Activated CD4-positive, alpha-beta T cell treated with anti-CD3 and anti-CD28 coated beads, Interleukin-2, amount 50 U/mL, for 24 hours (primary cell): ENCODE measurements around the gene PAX7.
"Not testable (repeated sequence)": the region's sequence is repeated elsewhere in the genome, so short reads cannot be mapped to it uniquely, and the experiment has no call there.

Experiments used
- DNase-seq, 2 donors: peaks; one replicate each; pipeline ENCODE4 v3.0.0-alpha.2; 2020; ENCODE audit warnings: low read depth in 1 of 2, low spot score in 1 of 2

The PAX7 gene

DNA sequence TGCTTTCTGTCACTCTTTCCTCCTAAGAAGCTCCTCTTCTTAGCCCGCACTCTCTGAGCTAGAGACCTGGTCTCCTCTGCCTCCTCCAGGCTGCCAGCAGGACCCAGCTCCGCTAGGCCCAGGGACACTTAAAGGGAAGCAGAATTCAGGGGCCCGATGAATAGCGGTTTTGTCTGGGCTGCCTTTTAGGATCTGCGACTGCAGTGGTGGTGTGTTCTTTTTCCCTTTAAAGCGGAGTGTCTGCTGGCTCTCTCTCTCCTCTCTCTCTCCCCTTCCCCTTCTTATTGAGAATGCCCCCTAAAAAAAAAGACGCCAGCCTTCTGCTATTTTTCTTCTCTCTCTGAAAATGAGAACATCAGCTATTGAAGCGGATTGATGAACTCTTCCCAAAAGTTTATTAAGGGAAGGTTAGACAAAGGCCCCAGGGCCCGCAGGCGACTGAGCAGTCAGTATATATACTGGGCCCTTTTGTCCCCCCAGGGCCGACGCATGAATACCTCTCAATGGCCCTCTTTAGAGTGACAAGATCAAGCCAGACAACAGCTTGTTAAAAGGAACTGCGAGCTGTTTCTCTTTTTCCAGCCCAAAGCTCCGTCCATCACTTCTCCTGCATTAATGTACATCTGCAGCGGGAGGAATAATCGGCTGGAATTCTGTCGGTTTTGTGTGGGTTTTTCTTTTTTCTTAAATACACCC lies 27.0 kb downstream of the PAX7 start:
- DNase-seq = no peak

DNA sequence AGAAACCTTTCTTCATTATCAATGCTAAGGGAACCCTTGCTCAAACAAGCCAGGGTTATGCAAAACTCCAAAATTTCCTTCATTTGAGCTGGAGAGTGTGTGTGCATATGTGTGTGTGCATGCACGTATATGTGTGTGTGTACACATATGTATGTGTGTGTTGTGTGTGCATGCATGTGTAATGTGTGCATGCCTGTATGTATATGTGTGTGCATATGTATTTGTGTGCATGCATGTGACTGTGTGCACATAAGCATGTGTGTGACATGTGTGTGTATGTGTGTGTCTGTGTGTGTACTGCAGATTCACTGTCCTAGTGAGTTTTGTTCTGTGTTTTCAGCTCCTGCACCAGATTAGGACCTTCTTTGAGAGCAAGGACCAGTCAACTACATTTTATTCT lies 28.2 kb downstream of the PAX7 start:
- no peak for DNase-seq

DNA sequence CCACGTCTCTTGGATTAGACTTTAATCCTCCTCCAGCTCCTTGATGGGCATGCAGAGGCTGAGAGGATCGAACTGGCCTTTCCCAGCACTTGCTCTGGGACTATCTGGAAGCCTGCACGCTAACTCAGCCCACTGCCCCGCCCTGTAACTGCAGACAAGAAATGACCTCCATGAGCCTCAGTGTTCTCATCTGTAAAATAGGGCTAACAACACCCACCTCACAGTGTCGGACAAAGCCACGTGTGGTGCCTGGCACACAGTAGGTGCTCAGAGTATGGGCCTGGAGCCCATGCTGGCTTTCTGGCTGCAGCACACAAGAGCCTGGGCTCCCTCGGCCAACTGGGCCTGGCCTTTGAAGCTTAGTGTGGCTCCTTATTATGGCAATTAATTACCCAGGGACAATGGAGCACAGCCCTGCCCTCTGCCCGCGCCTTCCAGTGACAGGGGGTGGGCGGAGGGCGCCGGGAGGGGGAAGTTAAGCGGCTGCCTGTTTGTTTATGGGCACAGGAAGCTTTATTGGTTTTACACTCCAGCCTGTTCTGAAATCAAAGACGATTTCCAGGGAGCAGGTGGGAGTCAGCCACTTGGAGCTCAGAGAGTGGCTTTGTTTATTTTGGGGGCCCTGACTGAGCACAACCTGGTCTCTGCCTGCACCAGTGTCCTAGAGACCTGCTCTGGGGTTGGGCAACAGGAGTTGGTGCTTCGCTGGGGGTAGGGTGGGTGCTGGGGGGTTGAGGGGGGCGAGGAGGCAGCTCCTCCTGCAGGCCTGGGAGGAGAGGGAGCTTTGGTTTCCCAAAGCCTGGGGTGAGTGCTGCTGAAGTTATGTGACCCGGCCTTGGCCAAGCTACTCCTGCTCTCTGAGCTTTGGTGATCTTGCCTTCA lies 31.0 kb downstream of the PAX7 start:
- no peak for DNase-seq

GRCh38 chr1:18662286-18662639 lies 31.6 kb downstream of the PAX7 start:
- no peak for DNase-seq

DNA sequence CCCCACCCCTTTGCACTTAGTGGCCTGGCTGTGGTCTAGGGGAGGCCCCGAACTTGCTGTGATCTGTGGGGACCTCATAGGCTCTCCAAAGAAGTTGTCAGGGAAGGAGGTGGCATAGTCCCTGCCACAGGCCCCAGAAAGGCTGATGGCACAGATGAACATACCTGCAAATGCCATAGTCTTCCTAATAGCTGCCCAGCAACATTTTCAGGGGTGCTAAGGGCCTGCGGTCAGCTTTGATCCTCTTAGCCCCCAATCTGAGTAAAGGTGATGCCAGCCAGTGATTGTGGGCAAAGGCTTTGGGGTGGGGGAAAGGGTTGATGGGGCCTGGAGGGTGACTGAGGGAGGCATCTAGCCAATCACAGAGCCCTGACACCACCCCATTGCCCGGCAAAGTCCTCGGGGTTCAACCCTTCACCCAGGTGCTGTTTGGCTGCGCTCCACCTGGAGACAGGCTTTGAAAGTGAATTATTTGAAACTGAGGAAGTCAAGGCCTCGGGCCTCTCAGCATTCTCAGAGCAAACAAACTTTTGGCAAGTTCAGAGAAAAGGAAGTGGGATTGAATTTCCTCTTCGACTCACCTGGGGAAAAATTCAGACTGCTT lies 35.8 kb downstream of the PAX7 start:
- no peak for DNase-seq

GRCh38 chr1:18667333-18667732 lies 36.7 kb downstream of the PAX7 start:
- no peak for DNase-seq

- no peak for DNase-seq
Measured at GRCh38 chr1:18668046-18668445, 37.4 kb downstream of the PAX7 start.

DNA sequence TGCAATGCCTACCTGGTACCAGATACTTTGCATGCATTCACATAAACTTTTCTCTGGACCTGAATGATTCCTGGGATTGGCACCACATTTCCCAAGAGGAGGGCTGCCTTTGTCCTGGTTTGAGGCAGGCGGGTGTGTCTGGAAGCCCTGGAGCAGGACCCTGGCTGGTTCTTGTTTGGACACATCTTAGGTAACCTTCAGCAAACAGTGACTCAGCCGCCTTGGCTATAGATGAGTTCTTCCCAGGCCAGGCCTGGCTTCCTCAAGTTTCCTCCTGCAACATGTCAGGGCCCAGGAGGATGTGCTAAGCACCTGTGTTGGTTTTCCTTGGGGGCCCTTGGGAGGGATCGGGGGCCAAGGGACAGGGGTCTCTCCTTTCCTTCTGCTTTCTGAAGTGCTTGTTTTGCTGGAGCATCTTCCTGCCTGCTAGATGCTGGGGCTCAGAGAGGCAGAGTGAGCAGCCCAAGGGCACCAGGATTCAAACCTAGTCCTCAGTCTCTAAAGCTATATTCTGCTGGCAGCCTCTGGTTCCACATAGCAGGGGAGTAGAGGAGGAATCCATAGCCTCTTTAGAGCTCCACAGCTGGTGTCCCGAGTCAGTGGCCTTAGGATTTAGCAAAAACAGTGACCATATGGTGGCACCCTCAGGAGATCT lies 38.2 kb downstream of the PAX7 start:
- no peak for DNase-seq

- no peak for DNase-seq
Measured at GRCh38 chr1:18670121-18670867, 39.6 kb downstream of the PAX7 start.

DNA sequence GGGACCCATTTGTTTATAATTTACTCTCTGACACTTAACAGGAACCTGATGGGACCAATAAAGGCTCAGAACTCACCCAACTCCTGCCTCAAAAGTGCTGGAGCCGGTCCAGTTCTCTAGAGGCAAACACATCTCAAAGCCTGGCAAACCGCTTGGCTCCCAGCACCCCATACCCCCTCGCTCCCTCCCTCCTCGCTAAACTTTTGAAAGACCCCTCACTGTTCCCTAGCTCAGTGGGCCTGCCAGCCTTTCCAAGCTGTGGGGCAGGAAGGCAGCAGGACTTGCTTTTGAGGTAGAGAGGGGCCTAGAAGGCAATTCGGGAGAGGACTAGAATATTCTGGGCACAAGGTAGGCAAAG lies 40.2 kb downstream of the PAX7 start:
- no peak for DNase-seq

DNA sequence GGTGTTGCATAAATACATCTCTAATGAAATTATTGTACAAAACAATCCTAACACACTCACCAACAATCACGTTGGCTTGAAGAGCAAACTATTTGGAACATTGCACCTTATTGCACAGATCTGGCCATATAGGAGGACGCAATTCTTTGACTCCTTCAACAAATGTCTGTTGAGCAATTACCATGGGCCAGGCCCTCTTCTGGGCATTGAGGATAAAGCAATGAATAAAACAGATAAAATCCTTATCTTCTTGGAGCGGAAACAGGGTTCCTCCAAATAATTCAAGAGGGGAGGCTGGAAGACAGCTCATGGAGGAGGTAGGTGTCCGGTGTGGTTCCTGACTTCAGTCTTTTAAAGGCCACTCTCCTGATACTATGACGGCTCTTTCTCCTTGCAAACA lies 43.3 kb downstream of the PAX7 start:
- no peak for DNase-seq

- DNase-seq = no peak
Measured at GRCh38 chr1:18676332-18676781, 45.7 kb downstream of the PAX7 start.

- no peak for DNase-seq
Measured at GRCh38 chr1:18681423-18681835, 50.8 kb downstream of the PAX7 start.

DNA sequence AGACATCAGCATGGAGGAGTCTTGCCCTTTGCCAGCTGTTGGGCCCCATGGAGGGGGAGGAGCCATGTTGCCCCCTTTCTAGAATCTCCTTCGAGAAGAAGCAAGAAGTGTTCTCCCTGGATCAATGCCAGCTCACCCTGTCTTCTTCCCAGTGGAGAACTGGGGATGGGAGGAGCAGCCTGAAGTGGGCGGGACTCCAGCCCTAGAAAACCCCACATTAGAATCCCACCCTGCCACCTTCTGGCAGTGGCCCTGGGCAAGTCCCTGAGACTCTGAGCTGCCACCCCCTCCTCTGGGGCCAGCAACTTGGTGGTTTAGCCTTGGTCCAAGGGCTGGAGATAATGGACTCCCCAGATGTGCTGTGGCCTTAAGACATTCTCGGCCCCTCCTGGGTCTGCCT lies 51.7 kb downstream of the PAX7 start:
- no peak for DNase-seq

DNA sequence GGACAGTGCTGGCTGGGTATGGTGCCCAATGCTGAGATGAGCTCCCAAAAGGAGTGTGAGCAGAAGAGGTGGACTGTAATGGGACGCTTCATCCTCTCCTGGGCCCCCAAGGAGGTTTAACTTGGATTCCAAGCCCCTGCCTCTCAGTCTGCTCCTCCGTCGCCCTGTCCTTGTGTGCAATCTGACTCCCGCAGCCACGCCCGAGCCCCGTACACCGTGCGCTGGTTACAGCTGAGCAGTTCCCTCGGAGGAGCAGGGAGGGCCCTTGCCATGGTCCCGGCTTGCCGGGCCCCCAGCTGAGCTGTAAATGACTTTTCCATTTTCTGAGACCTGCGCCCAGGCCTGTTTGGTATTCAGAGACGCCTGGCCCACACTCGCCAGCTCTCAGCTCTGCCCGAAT lies 53.7 kb downstream of the PAX7 start:
- no peak for DNase-seq

DNA sequence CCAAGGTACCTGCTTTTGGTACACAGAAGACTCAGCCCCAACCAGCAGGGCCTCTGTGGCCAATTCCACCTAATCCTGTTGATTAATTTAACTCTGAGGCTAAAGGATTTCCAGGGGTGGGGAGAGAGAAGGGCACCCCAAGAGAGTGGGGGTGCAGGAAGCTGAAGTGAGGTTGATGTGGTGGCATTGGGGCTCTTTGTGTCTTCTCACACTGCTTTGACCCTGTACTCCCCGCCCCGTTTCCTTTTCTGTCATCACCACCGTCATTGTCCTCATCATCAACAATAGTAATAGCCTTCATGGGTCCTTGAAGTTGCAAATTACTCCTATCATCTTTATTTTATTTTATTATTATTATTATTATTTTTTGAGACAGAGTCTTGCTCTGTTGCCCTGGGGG lies 55.9 kb downstream of the PAX7 start:
- no peak for DNase-seq

- DNase-seq = no peak
Measured at GRCh38 chr1:18687273-18687672, 56.6 kb downstream of the PAX7 start.

DNA sequence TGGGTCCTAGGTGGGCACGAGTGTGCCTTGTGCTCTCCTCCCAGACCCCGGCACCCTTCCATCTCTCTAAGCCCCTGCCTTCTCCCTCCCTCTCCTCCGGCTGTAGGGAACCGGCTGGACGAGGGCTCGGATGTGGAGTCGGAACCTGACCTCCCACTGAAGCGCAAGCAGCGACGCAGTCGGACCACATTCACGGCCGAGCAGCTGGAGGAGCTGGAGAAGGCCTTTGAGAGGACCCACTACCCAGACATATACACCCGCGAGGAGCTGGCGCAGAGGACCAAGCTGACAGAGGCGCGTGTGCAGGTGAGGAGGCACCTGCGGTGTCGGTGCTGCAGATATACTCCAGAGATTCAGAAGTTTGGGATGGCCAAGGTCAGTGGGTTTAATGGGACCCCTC lies 61.0 kb downstream of the PAX7 start:
- DNase-seq = no peak

DNA sequence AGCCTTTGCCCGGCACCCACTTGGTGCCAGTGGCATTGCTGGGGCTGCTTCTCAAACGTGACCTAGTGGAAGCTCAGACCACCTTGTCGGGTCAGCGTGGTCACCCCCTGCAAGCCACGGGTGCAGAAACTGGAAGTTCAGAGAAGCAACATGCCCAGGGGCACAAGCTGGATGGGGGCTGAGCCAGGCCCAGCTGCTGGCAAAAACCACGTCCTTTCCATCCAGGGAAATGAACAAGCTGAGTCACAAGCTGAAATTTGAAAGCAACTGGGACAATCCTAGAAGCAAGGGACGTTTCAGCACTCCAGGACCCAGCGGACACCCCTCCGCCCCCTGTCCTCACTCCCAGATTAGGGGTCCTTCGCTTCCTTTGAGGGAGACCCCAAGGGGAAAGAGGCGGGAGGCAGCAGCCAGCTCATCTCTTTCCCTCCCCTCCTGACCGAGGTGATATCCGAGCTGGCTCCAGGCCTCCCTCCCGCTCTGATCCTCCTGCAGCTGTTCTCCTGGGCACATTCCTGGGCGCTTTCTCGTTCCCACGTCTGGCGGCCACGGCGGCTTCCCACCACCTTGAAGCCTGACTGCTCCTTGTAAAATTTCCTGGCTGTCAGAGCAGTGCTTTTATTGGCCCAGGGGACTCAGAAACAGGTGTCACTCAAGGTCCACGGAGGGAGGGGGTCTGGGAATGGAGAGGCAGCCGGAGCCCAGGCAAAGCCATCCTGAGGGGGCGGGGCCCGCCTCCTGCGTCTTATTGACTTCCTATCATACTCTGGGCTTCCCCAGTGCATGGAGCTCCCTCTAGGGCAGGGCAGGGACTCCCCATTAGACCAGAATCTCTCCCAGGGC lies 62.8 kb downstream of the PAX7 start:
- no peak for DNase-seq

DNA sequence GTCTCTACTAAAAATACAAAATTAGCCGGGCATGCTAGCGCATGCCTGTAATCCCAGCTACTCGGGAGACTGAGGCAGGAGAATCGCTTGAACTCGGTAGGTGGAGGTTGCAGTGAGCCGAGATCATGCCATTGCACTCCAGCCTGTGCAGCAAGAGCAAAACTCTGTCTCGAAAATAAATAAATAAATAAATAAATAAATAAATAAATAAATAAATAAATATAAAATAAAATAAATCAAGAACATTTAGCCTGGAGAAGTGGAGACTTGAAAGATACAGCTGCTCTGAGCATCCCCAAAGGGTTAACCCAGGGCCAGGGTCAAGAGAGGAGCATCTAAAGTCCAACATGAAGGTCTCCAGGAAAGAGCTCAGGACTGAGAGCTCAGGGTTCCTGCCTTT lies 63.6 kb downstream of the PAX7 start:
- DNase-seq = not testable (repeated sequence)
